Gastroesophageal sphincter (tissue), 4 donors: Measurements from ENCODE around the gene NRDC. TPM values are rescaled to one million over a fixed set of nuclear protein-coding genes. Genes with fewer than 3 reads are reported as not detected.

ENCODE experiments used
- ATAC-seq: fragments of 150-250 bp; one replicate; pipeline ENCODE4 v1.9.1; 2016; ENCODE audit warnings: mild to moderate bottlenecking, moderate library complexity
- H3K27ac ChIP-seq, 4 donors: fragments of 200-600 bp; sonication (generic) in 3 of 4; 1 replicate in 3 of 4; 2 replicates in 1 of 4; pipeline ENCODE4 v1.5.1; 2016 to 2019
- H3K27me3 ChIP-seq: fragments of 200-600 bp; sonication (generic); one replicate; pipeline ENCODE4 v1.5.1; 2019
- H3K36me3 ChIP-seq, 2 donors: fragments of 200-600 bp; sonication (generic); one replicate each; pipeline ENCODE4 v1.5.1; 2019; ENCODE audit warnings: control low read depth in 1 of 2
- H3K4me1 ChIP-seq, 3 donors: fragments of 200-600 bp; sonication (generic); 1 replicate in 2 of 3; 2 replicates in 1 of 3; pipeline ENCODE4 v1.5.1; 2016 to 2019; ENCODE audit warnings: control low read depth in 2 of 3
- H3K4me3 ChIP-seq, 2 donors: fragments of 200-600 bp; sonication (generic); one replicate each; pipeline ENCODE4 v1.5.1; 2019; ENCODE audit warnings: mild to moderate bottlenecking in 1 of 2, moderate library complexity in 1 of 2
- H3K9me3 ChIP-seq, 3 donors: fragments of 200-600 bp; sonication (generic); one replicate each; pipeline ENCODE4 v1.5.1; 2017 to 2019; ENCODE audit warnings: control low read depth in 2 of 3
- EP300 ChIP-seq: sonication (generic); formaldehyde crosslinking; IDR thresholded peaks from one replicate; pipeline ENCODE4 v1.6.1; 2017; ENCODE audit warnings: antibody characterized with exemption, mild to moderate bottlenecking
- POLR2A ChIP-seq, 2 donors: fragments of 450-650 bp; IDR thresholded peaks; one replicate each; pipeline ENCODE4 v1.6.1; 2017; ENCODE audit warnings: antibody characterized with exemption in 2 of 2, mild to moderate bottlenecking in 2 of 2, moderate library complexity in 1 of 2
- POLR2AphosphoS5 ChIP-seq: sonication (generic); formaldehyde crosslinking; IDR thresholded peaks from one replicate; pipeline ENCODE4 v1.6.1; 2017; ENCODE audit warnings: antibody characterized with exemption
- WGBS, 2 donors: methylation state at CpG; one replicate each; pipeline ENCODE4 v1.1.5; 2018; ENCODE audit warnings: low coverage in 1 of 2; 5-methylcytosine and 5-hydroxymethylcytosine counted together
- total RNA-seq, 4 donors: library from RNA; depleted of rRNA; stranded (reverse); fragments of >200 nt; gene quantifications; one replicate each; pipeline ENCODE4 v1.1.0, GENCODE V29; 2016
- TF ChIP-seq, protein P1 (sequence below), 4 experiments: fragments of 200-600 bp in 2 of 4; fragments of 450-650 bp in 2 of 4; sonication (generic) in 1 of 4; IDR thresholded peaks; one replicate each; pipeline ENCODE4 v1.5.1; 2017 to 2019; ENCODE audit warnings: antibody characterized with exemption in 4 of 4, mild to moderate bottlenecking in 2 of 4, moderate library complexity in 2 of 4

NRDC gene
- 10 to 100 TPM; 61.1 to 78.1 (median 67.5) TPM for total RNA-seq

GRCh38 chr1:51878616-51879336, at the start of gene NRDC:
TSS of gene NRDC (minus strand) at chr1:51878727. CDS start at chr1:51878615, 112 bp downstream.
- TF ChIP-seq POLR2A (IDR thresholded peaks at IDR 0.05) (peak; percentile 85 to 92), EP300 (no peak), POLR2AphosphoS5 (peak; percentile 92)
- TF ChIP-seq, protein P1, sequence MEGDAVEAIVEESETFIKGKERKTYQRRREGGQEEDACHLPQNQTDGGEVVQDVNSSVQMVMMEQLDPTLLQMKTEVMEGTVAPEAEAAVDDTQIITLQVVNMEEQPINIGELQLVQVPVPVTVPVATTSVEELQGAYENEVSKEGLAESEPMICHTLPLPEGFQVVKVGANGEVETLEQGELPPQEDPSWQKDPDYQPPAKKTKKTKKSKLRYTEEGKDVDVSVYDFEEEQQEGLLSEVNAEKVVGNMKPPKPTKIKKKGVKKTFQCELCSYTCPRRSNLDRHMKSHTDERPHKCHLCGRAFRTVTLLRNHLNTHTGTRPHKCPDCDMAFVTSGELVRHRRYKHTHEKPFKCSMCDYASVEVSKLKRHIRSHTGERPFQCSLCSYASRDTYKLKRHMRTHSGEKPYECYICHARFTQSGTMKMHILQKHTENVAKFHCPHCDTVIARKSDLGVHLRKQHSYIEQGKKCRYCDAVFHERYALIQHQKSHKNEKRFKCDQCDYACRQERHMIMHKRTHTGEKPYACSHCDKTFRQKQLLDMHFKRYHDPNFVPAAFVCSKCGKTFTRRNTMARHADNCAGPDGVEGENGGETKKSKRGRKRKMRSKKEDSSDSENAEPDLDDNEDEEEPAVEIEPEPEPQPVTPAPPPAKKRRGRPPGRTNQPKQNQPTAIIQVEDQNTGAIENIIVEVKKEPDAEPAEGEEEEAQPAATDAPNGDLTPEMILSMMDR (IDR thresholded peaks at IDR 0.05) = peak in 1 of 4 experiments; percentile 24
- Histone ChIP-seq H3K27ac (peak within 1 kb of the TSS; percentile 95 to 98 (median 97)), H3K27me3 (peaks cover 15% of the 10 kb centered on the region), H3K4me3 (peak within 1 kb of the TSS; percentile 81 to 88), H3K36me3 (peaks cover 0 to 2% of the 10 kb centered on the region in 2 donors), H3K4me1 (peaks cover 0 to 43% (median 29%) of the 10 kb centered on the region in 3 donors), H3K9me3 (no peaks in the 10 kb centered on the region)
- peak; percentile 98 for ATAC-seq
- 0 to 1% methylated on average over 19 to 22 of the region's 54 CpGs for WGBS, 2 donors

- 86 to 87% methylated on average over 2 of the region's 2 CpGs for WGBS, 2 donors
- ATAC-seq = no peak
- Histone ChIP-seq H3K27ac (no peak overlapping the region), H3K36me3 (no peaks in the 10 kb centered on the region), H3K4me3 (no peak overlapping the region), H3K9me3 (no peaks in the 10 kb centered on the region), H3K27me3 (peaks cover 45% of the 10 kb centered on the region), H3K4me1 (no peaks in the 10 kb centered on the region)
- TF ChIP-seq, protein P1 (IDR thresholded peaks at IDR 0.05) = no peak
- TF ChIP-seq EP300 (no peak), POLR2AphosphoS5 (no peak), POLR2A (IDR thresholded peaks at IDR 0.05) (no peak)
These were observed 48.5 kb upstream of the NRDC start for GRCh38 chr1:51927029-51927428.

- no peak for ATAC-seq
- Histone ChIP-seq H3K27me3 (peaks cover 51% of the 10 kb centered on the region), H3K27ac (no peak overlapping the region), H3K4me1 (no peaks in the 10 kb centered on the region), H3K9me3 (no peaks in the 10 kb centered on the region), H3K36me3 (no peaks in the 10 kb centered on the region), H3K4me3 (no peak overlapping the region)
- WGBS, 2 donors = 54 to 71% methylated on average over 1 to 5 of the region's 5 CpGs
- TF ChIP-seq EP300 (no peak), POLR2AphosphoS5 (no peak), POLR2A (IDR thresholded peaks at IDR 0.05) (no peak)
- TF ChIP-seq, protein P1 (IDR thresholded peaks at IDR 0.05) = no peak
These were observed 47.8 kb upstream of the NRDC start for GRCh38 chr1:51926171-51926812.

- TF ChIP-seq POLR2AphosphoS5 (no peak), POLR2A (IDR thresholded peaks at IDR 0.05) (no peak), EP300 (no peak)
- TF ChIP-seq, protein P1 (IDR thresholded peaks at IDR 0.05) = no peak
- Histone ChIP-seq H3K4me3 (no peak overlapping the region), H3K36me3 (no peaks in the 10 kb centered on the region), H3K27me3 (peaks cover 66% of the 10 kb centered on the region), H3K4me1 (no peaks in the 10 kb centered on the region), H3K9me3 (no peaks in the 10 kb centered on the region), H3K27ac (no peak overlapping the region)
- 63 to 71% methylated on average over 1 of the region's 1 CpG for WGBS, 2 donors
- no peak for ATAC-seq
These were observed 45.9 kb upstream of the NRDC start for GRCh38 chr1:51924455-51924854.
